GM23338 (cell line): ENCODE data around the gene DPYD.

Experiments used
- CREB1 ChIP-seq: fragments of 250-450 bp; sonication (Bioruptor Pico); IDR thresholded peaks from 2 replicates; pipeline ENCODE4 v1.5.0; 2020; ENCODE audit warnings: low read depth, mild to moderate bottlenecking, moderate library complexity
- CTCF ChIP-seq, 2 experiments: fragments of 200-600 bp in 1 of 2; sonication (generic) in 1 of 2; conservative IDR thresholded peaks; 2 replicates each; pipeline versions ENCODE4 v1.5.1 to v1.6.1; 2016 to 2017; ENCODE audit warnings: antibody characterized with exemption in 2 of 2, low read depth in 2 of 2, mild to moderate bottlenecking in 2 of 2, moderate library complexity in 1 of 2
- ETS1 ChIP-seq: IDR thresholded peaks from 2 replicates; pipeline ENCODE4 v1.6.1; 2016; ENCODE audit warnings: antibody characterized with exemption
- EZH2 ChIP-seq: fragments of 200-600 bp; sonication (generic); IDR thresholded peaks from one replicate; pipeline ENCODE4 v1.8.0; 2017; ENCODE audit warnings: antibody characterized with exemption, mild to moderate bottlenecking, low read depth; ENCODE audit not compliant: unreplicated experiment
- EZH2phosphoT487 ChIP-seq: fragments of 200-600 bp; sonication (generic); IDR thresholded peaks from one replicate; pipeline ENCODE4 v1.8.1; 2018; ENCODE audit warnings: antibody characterized with exemption; ENCODE audit not compliant: unreplicated experiment
- JUNB ChIP-seq: IDR thresholded peaks from one replicate; pipeline ENCODE4 v1.6.1; 2016; ENCODE audit warnings: antibody characterized with exemption; ENCODE audit not compliant: unreplicated experiment
- NANOG ChIP-seq: IDR thresholded peaks from 2 replicates; pipeline ENCODE4 v1.6.1; 2016; ENCODE audit warnings: antibody characterized with exemption, borderline replicate concordance
- POLR2AphosphoS5 ChIP-seq: IDR thresholded peaks from 2 replicates; pipeline ENCODE4 v1.6.1; 2016; ENCODE audit warnings: antibody characterized with exemption, low read depth
- STAT1 ChIP-seq: IDR thresholded peaks from one replicate; pipeline ENCODE4 v1.6.1; 2016; ENCODE audit warnings: antibody characterized with exemption; ENCODE audit not compliant: unreplicated experiment

GRCh38 chr1:97778718-97779117, 142.1 kb downstream of the DPYD start:
- no peak for TF ChIP-seq JUNB
- no peak for TF ChIP-seq CTCF (conservative IDR thresholded peaks at IDR 0.05; ENCODE audit: low read depth in 2 of 2)
- no peak for TF ChIP-seq STAT1
- no peak for TF ChIP-seq NANOG
- no peak for TF ChIP-seq EZH2phosphoT487
- no peak for TF ChIP-seq EZH2
- no peak for TF ChIP-seq ETS1
- TF ChIP-seq CREB1 (CRISPR knock-in tag) = no peak
- TF ChIP-seq POLR2AphosphoS5 = no peak
